NCI-H345 treated with DMSO at 0.1 percent for 48 hours (cell line): Measurements from ENCODE around the gene DYSF.

Experiments used
- DNase-seq: peaks from one replicate; lab custom pipeline; 2025; ENCODE audit not compliant: unreplicated experiment; lab: John Stamatoyannopoulos, UW

The DYSF gene

GRCh38 chr2:71526141-71526540, 72.8 kb downstream of the DYSF start:
- no peak for DNase-seq

GRCh38 chr2:71526975-71527374, 73.6 kb downstream of the DYSF start:
- DNase-seq, result no peak

- no peak for DNase-seq
Observed at GRCh38 chr2:71528131-71528591, 74.8 kb downstream of the DYSF start.

GRCh38 chr2:71528749-71529148, 75.4 kb downstream of the DYSF start:
- no peak for DNase-seq

- no peak for DNase-seq
Observed at GRCh38 chr2:71530211-71530610, 76.8 kb downstream of the DYSF start.

- peak; percentile 43 for DNase-seq
Observed at GRCh38 chr2:71530641-71531332, 77.4 kb downstream of the DYSF start.

GRCh38 chr2:71531522-71532047, 78.2 kb downstream of the DYSF start:
- DNase-seq, result no peak

GRCh38 chr2:71532327-71532726, 79.0 kb downstream of the DYSF start:
- no peak for DNase-seq

GRCh38 chr2:71534201-71534600, 80.8 kb downstream of the DYSF start:
- no peak for DNase-seq

- DNase-seq, result no peak
Observed at GRCh38 chr2:71534826-71535225, 81.5 kb downstream of the DYSF start.

- no peak for DNase-seq
Observed at GRCh38 chr2:71535526-71535925, 82.2 kb downstream of the DYSF start.

GRCh38 chr2:71536226-71536671, 82.9 kb downstream of the DYSF start:
- no peak for DNase-seq

- DNase-seq, result no peak
Observed at GRCh38 chr2:71538241-71538640, 84.9 kb downstream of the DYSF start.

- no peak for DNase-seq
Observed at GRCh38 chr2:71538656-71539265, 85.4 kb downstream of the DYSF start.

- no peak for DNase-seq
Observed at GRCh38 chr2:71540818-71541217, 87.5 kb downstream of the DYSF start.

GRCh38 chr2:71544919-71545571, 91.7 kb downstream of the DYSF start:
- no peak for DNase-seq

GRCh38 chr2:71545572-71546274, 92.4 kb downstream of the DYSF start:
- peak; percentile 73 for DNase-seq

- DNase-seq, result no peak
Observed at GRCh38 chr2:71546275-71546638, 92.9 kb downstream of the DYSF start.

- no peak for DNase-seq
Observed at GRCh38 chr2:71546777-71547281, 93.5 kb downstream of the DYSF start.

- no peak for DNase-seq
Observed at GRCh38 chr2:71547616-71548285, 94.4 kb downstream of the DYSF start.
